Stimulated activated CD4-positive, alpha-beta T cell treated with anti-CD3 and anti-CD28 coated beads, Interleukin-12 subunit alpha, Interleukin-12 subunit beta, amount 100 ng/mL, for 4 hours (primary cell): Measurements from ENCODE around the gene OTOL1.
"Not testable (repeated sequence)": the region's sequence is repeated elsewhere in the genome, so short reads cannot be mapped to it uniquely, and the experiment has no call there.

Source experiments
- DNase-seq: peaks from one replicate; pipeline ENCODE4 v3.0.0-alpha.2; 2020

Gene OTOL1

GRCh38 chr3:161496508-161496907 is at the start of gene OTOL1:
Gene OTOL1 (plus strand): TSS chr3:161496808. CDS start chr3:161496808, 0 bp downstream.
- DNase-seq, result no peak

GRCh38 chr3:161449785-161450184 is 46.8 kb upstream of the OTOL1 start:
- DNase-seq, result no peak

- DNase-seq, result no peak
Measured at GRCh38 chr3:161452179-161452578, 44.4 kb upstream of the OTOL1 start.

GRCh38 chr3:161454615-161455014 is 42.0 kb upstream of the OTOL1 start:
- DNase-seq, result no peak

GRCh38 chr3:161455962-161456361 is 40.6 kb upstream of the OTOL1 start:
- DNase-seq, result no peak

GRCh38 chr3:161462138-161462537 is 34.5 kb upstream of the OTOL1 start:
- DNase-seq, result no peak

GRCh38 chr3:161471211-161471610 is 25.4 kb upstream of the OTOL1 start:
- DNase-seq, result no peak

GRCh38 chr3:161474139-161474538 is 22.5 kb upstream of the OTOL1 start:
- DNase-seq, result no peak

GRCh38 chr3:161474741-161475140 is 21.9 kb upstream of the OTOL1 start:
- no peak for DNase-seq

GRCh38 chr3:161475206-161475605 is 21.4 kb upstream of the OTOL1 start:
- DNase-seq, result no peak

GRCh38 chr3:161475905-161476304 is 20.7 kb upstream of the OTOL1 start:
- no peak for DNase-seq

- no peak for DNase-seq
Measured at GRCh38 chr3:161484226-161484625, 12.4 kb upstream of the OTOL1 start.

GRCh38 chr3:161488284-161488683 is 8.3 kb upstream of the OTOL1 start:
- not testable (repeated sequence) for DNase-seq

- DNase-seq, result no peak
Measured at GRCh38 chr3:161489395-161489794, 7.2 kb upstream of the OTOL1 start.

- DNase-seq, result not testable (repeated sequence)
Measured at GRCh38 chr3:161490845-161491244, 5.8 kb upstream of the OTOL1 start.

- no peak for DNase-seq
Measured at GRCh38 chr3:161498259-161498921, 1.8 kb downstream of the OTOL1 start.

GRCh38 chr3:161500068-161500796 is 3.6 kb downstream of the OTOL1 start:
- no peak for DNase-seq

GRCh38 chr3:161503271-161503670 is 6.7 kb downstream of the OTOL1 start:
- no peak for DNase-seq

- no peak for DNase-seq
Measured at GRCh38 chr3:161508852-161509477, 12.4 kb downstream of the OTOL1 start.

GRCh38 chr3:161510510-161511260 is 14.1 kb downstream of the OTOL1 start:
- no peak for DNase-seq

GRCh38 chr3:161523916-161524315 is 27.3 kb downstream of the OTOL1 start:
- DNase-seq, result no peak

- DNase-seq, result no peak
Measured at GRCh38 chr3:161531930-161532329, 35.3 kb downstream of the OTOL1 start.

GRCh38 chr3:161540594-161540993 is 44.0 kb downstream of the OTOL1 start:
- no peak for DNase-seq
